Upper lobe of left lung (tissue), 6 donors: ENCODE results near the gene JAM3. TPM values are rescaled to one million over a fixed set of nuclear protein-coding genes. Genes with fewer than 3 reads are reported as not detected.

Source experiments
- ATAC-seq, 2 donors: fragments of 200-7000 bp; cut with Tn5 transposase; one replicate each; pipeline ENCODE4 v1.9.1; 2022; ENCODE audit warnings: mild to moderate bottlenecking in 2 of 2, moderate library complexity in 2 of 2; ENCODE audit not compliant: low FRiP score in 2 of 2
- DNase-seq, 2 donors: peaks; one replicate each; pipeline ENCODE4 v3.0.0-alpha.2; 2019 to 2020
- H3K27ac ChIP-seq, 4 donors: fragments of 200-600 bp; sonication (generic); one replicate each; pipeline ENCODE4 v1.5.1; 2016 to 2019
- H3K27me3 ChIP-seq, 4 donors: fragments of 200-600 bp; sonication (generic); one replicate each; pipeline ENCODE4 v1.5.1; 2017 to 2019
- H3K36me3 ChIP-seq, 4 donors: fragments of 200-600 bp; sonication (generic); one replicate each; pipeline ENCODE4 v1.5.1; 2016 to 2019
- H3K4me1 ChIP-seq, 4 donors: fragments of 200-600 bp; sonication (generic); one replicate each; pipeline ENCODE4 v1.5.1; 2018 to 2019
- H3K4me3 ChIP-seq, 4 donors: fragments of 200-600 bp; sonication (generic); one replicate each; pipeline ENCODE4 v1.5.1; 2017 to 2019; ENCODE audit warnings: mild to moderate bottlenecking in 2 of 4, moderate library complexity in 1 of 4
- H3K9me3 ChIP-seq, 4 donors: fragments of 200-600 bp; sonication (generic); one replicate each; pipeline ENCODE4 v1.5.1; 2018 to 2019
- EP300 ChIP-seq, 4 donors: sonication (generic); formaldehyde crosslinking; IDR thresholded peaks; one replicate each; pipeline ENCODE4 v1.5.1; 2017; ENCODE audit warnings: antibody characterized with exemption in 4 of 4, control low read depth in 2 of 4
- POLR2A ChIP-seq, 4 donors: fragments of 450-650 bp; IDR thresholded peaks; one replicate each; pipeline ENCODE4 v1.5.1; 2016 to 2017; ENCODE audit warnings: antibody characterized with exemption in 4 of 4, mild to moderate bottlenecking in 2 of 4
- POLR2AphosphoS5 ChIP-seq, 2 donors: sonication (generic); formaldehyde crosslinking; IDR thresholded peaks; one replicate each; pipeline ENCODE4 v1.5.1; 2017; ENCODE audit warnings: antibody characterized with exemption in 2 of 2
- WGBS, 2 donors: methylation state at CpG; one replicate each; pipeline ENCODE4 v1.1.5; 2017 to 2018; 5-methylcytosine and 5-hydroxymethylcytosine counted together
- total RNA-seq, 6 donors: library from RNA; depleted of rRNA in 4 of 6; stranded (reverse); fragments of >200 nt in 4 of 6; gene quantifications; one replicate each; pipeline versions ENCODE4 v1.1.0 to v1.2.1, GENCODE V29; 2016 to 2021
- TF ChIP-seq, protein P1 (sequence below), 6 experiments: fragments of 450-650 bp in 4 of 6; fragments of 200-600 bp in 2 of 6; sonication (generic) in 2 of 6; IDR thresholded peaks; one replicate each; pipeline ENCODE4 v1.5.1; 2016 to 2019; ENCODE audit warnings: antibody characterized with exemption in 6 of 6
- donor health status: DM: no; HTN: no; CAD: no; lungs with moderate emphysema.
- donor health status: DM: no; HTN: yes; CAD: no; lungs with severe emphysema.

The JAM3 gene
- total RNA-seq, 6 donors from 2014 or later: 8.4 to 36.6 (median 18.6) TPM

DNA sequence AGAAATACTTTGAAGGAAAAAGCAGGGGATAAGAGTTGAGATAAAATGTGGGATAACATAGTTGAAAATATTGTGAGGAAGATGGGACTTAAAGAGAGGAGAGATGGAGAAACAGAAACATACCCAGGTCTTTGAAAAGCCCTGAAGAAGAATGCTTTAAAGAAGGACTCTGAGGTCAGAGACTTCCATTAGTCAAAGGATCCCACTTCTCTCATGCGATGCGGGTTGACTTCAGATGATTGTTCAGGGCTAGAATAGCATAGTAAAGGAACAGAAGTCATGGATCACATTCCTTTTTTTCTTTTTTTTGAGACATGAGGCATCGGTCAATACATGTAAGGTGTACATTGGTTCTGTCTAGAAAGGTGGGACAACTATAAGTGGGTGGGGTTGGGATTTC lies 3.5 kb upstream of the JAM3 start:
- Histone ChIP-seq H3K9me3 (no peaks in the 10 kb centered on the region), H3K27me3 (peaks cover 0 to 11% (median 4%) of the 10 kb centered on the region in 4 donors), H3K4me3 (no peak overlapping the region), H3K36me3 (no peaks in the 10 kb centered on the region), H3K27ac (no peak overlapping the region), H3K4me1 (peaks cover 0 to 22% (median 7%) of the 10 kb centered on the region in 4 donors)
- DNase-seq: no peak
- WGBS, 2 donors: 93 to 94% methylated on average over 3 of the region's 3 CpGs
- ATAC-seq: no peak
- TF ChIP-seq, protein P1, sequence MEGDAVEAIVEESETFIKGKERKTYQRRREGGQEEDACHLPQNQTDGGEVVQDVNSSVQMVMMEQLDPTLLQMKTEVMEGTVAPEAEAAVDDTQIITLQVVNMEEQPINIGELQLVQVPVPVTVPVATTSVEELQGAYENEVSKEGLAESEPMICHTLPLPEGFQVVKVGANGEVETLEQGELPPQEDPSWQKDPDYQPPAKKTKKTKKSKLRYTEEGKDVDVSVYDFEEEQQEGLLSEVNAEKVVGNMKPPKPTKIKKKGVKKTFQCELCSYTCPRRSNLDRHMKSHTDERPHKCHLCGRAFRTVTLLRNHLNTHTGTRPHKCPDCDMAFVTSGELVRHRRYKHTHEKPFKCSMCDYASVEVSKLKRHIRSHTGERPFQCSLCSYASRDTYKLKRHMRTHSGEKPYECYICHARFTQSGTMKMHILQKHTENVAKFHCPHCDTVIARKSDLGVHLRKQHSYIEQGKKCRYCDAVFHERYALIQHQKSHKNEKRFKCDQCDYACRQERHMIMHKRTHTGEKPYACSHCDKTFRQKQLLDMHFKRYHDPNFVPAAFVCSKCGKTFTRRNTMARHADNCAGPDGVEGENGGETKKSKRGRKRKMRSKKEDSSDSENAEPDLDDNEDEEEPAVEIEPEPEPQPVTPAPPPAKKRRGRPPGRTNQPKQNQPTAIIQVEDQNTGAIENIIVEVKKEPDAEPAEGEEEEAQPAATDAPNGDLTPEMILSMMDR (IDR thresholded peaks at IDR 0.05): no peak
- TF ChIP-seq POLR2AphosphoS5 (IDR thresholded peaks at IDR 0.05): no peak
- TF ChIP-seq EP300 (IDR thresholded peaks at IDR 0.05): no peak
- TF ChIP-seq POLR2A (IDR thresholded peaks at IDR 0.05): no peak

DNA sequence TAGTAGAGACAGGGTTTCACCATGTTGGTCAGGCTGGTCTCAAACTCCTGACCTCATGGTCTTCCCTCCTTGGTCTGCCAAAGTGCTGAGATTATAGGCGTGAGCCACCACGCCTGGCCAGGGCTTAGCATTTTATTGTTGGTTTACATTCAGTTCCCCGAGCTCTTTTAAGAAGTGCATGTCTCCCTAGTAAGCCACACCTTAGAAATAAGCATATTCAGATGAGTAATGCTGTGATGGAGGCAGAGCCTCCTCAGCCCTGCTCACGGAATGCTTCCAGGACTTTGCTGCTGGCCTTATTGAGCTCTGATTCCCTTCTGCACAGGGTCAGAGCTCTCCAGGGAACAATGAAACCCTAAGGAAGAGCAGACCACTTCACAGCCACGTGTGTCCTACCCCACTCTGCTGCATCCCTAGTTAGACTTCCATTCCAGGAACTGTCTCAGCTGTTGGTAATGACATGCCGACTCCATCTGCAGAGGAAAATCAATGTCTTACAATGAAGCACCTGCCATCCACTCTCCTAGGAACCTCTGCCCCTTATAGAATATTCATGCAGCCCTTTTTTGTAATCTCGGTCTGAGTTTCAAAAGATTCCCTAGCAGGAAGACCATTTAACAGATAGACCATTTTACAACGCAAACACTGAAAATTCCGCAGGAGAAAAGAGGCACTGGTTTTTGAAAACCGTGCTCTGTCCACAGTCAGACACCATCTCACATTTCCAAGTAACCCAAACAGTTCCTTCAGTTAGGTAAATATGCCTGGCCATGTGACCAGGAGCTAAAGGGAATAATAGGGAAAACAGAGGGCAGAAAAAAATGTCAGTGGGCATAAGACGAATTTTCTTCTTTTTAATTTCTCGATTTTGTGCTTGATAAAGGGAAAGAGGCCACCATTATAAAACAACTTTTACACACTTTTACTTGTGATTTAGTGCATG lies 1.7 kb upstream of the JAM3 start:
- Histone ChIP-seq H3K36me3 (no peaks in the 10 kb centered on the region), H3K9me3 (no peaks in the 10 kb centered on the region), H3K4me1 (peaks cover 0 to 22% (median 10%) of the 10 kb centered on the region in 4 donors), H3K27me3 (peaks cover 0 to 11% (median 4%) of the 10 kb centered on the region in 4 donors), H3K4me3 (no peak overlapping the region), H3K27ac (no peak overlapping the region)
- DNase-seq (no peak), ATAC-seq (no peak)
- TF ChIP-seq POLR2AphosphoS5 (IDR thresholded peaks at IDR 0.05) (no peak), EP300 (IDR thresholded peaks at IDR 0.05) (no peak)
- TF ChIP-seq, protein P1 (IDR thresholded peaks at IDR 0.05): no peak
- 67 to 73% methylated on average over 12 of the region's 12 CpGs for WGBS, 2 donors

DNA sequence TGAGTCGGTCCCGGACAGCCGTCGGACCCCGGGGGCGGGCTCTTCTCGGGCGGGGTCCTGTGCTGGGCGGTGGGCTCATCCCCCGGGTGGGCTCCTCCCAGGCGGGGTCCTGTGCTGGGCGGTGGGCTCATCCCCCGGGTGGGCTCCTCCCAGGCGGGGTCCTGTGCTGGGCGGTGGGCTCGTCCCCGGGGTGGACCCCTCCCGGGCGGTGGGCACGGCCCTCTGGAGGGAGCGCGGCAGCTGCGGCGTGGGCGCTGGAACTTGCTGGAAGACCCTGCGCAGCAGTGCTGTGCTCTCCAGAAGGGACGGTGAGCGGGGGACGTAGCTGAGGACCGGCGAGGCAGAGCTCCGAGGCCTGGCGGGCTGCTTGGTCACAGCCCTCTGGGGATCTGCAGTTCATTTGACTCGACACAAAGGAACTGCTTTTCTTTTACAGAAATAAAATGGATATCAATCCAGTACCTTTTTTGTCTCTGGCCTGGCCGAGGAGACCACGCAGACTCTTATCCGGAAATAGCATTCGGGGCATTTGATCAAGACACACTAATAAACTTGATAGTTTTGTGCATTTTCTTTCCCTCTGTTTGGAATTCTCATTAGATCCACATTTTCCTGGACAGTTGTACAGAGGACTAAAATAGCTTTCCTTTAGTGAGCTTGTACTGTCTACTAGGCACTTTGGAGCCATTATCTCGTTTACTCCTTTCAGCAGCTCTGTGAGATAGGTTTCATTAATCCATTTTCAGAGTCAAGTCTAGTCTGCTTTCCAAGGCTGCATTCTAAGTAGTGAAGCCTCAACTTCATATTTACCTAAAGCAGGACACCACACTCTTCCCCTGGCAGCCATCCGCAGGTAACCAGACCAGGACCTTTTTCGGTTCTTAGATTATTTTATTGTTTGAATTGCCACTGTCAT lies 812 bp downstream of the JAM3 start:
- no peaks in the 10 kb centered on the region for H3K9me3 ChIP-seq
- H3K36me3 ChIP-seq: no peaks in the 10 kb centered on the region
- 31 to 38% methylated on average over 8 to 13 of the region's 41 CpGs for WGBS, 2 donors
- TF ChIP-seq EP300 (IDR thresholded peaks at IDR 0.05) (no peak), POLR2A (IDR thresholded peaks at IDR 0.05) (no peak), POLR2AphosphoS5 (IDR thresholded peaks at IDR 0.05) (no peak)
- TF ChIP-seq, protein P1 (IDR thresholded peaks at IDR 0.05): no peak
- peak overlapping the region; percentile 71 to 93 (median 86) for H3K27ac ChIP-seq
- H3K27me3 ChIP-seq: peaks cover 0 to 11% (median 4%) of the 10 kb centered on the region in 4 donors
- ATAC-seq (peak; percentile 8 to 57), DNase-seq (peak in 1 of 2 donors; percentile 86)
- H3K4me1 ChIP-seq: peaks cover 0 to 21% (median 3%) of the 10 kb centered on the region in 4 donors
- peak overlapping the region; percentile 56 to 74 (median 65) for H3K4me3 ChIP-seq

DNA sequence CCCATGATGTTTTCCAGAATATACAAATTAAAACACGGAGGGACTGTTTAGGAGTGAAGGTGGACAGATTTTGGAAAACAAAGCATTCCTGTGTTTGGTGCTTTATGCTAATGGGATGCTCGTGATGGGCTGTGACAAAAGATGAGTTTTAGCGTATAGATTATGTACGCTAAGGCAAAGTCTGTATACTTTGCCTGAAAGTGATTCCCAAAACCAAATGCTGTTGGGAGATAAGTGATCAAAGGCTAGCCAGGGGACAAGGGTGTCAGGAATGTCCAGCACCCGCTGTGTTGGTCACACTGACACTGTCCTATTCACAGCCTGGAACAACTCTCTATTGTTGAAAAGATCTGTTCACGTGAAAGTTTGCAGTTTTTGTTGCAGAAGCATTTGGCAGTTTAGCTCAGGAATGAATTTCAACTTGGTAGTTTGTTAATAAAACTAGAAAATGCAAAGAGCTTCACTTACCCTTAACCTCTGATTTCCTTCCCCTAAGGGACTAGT lies 1.5 kb downstream of the JAM3 start:
- Histone ChIP-seq H3K36me3 (no peaks in the 10 kb centered on the region), H3K27ac (peak overlapping the region in 2 of 4 donors; percentile 90 to 93), H3K9me3 (no peaks in the 10 kb centered on the region), H3K27me3 (peaks cover 0 to 11% (median 4%) of the 10 kb centered on the region in 4 donors), H3K4me3 (peak overlapping the region in 2 of 4 donors; percentile 69 to 74), H3K4me1 (peaks cover 0 to 21% (median 3%) of the 10 kb centered on the region in 4 donors)
- TF ChIP-seq, protein P1 (IDR thresholded peaks at IDR 0.05): no peak
- TF ChIP-seq EP300 (IDR thresholded peaks at IDR 0.05) (no peak), POLR2A (IDR thresholded peaks at IDR 0.05) (no peak), POLR2AphosphoS5 (IDR thresholded peaks at IDR 0.05) (no peak)
- DNase-seq: no peak
- WGBS, 2 donors: 70 to 73% methylated on average over 6 of the region's 6 CpGs
- ATAC-seq: no peak
